ENCODE measurements around the gene MYO1D.

GRCh38 chr17:32840241-32840640 lies 36.7 kb downstream of the MYO1D start:
- TF ChIP-seq CTCF (conservative IDR thresholded peaks at IDR 0.05): no peak
- no peak for TF ChIP-seq EZH2 (IDR thresholded peaks at IDR 0.05; ENCODE audit: low read depth)
